GM11168 (cell line): ENCODE measurements around the gene VWA3A.
"Not testable (repeated sequence)": the region's sequence is repeated elsewhere in the genome, so short reads cannot be mapped to it uniquely, and the experiment has no call there.

ENCODE experiments used
- in situ Hi-C: fragments of 300-500 bp; cut with MboI; formaldehyde crosslinking; loops from one replicate; pipeline ENCODE4 v1.12.0; 2022; ENCODE audit warnings: low sequenced_read_pairs; ENCODE audit not compliant: unreplicated experiment

VWA3A gene

GRCh38 chr16:22130528-22130927 is 38.2 kb downstream of the VWA3A start:
- in situ Hi-C loops, result no loop called here

GRCh38 chr16:22132801-22133200 is 40.5 kb downstream of the VWA3A start:
- in situ Hi-C loops, result no loop called here

- in situ Hi-C loops, result no loop called here
Measured at GRCh38 chr16:22138482-22138881, 46.1 kb downstream of the VWA3A start.

DNA sequence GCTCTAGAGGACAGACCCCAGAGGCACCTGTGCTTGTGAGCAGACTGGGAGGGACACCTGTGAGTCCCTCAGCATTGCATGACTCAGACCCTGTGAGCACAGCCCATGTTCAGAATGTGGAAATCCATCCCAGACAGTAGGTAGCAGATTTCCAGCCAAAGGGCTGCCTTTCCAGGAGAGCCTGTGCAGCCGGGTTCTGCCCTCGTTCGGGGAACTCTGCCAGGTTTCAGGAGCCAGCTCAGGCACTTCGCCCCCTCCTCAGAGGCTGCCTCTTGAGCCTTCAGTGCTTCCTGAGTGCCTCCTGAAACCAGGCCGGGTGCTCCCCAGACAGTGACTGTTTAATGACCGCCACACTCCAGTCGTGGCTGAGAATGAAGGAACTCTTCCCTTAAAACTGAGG is 46.7 kb downstream of the VWA3A start:
- in situ Hi-C loops, result no loop called here

- in situ Hi-C loops, result no loop called here
Measured at GRCh38 chr16:22139732-22140131, 47.4 kb downstream of the VWA3A start.

DNA sequence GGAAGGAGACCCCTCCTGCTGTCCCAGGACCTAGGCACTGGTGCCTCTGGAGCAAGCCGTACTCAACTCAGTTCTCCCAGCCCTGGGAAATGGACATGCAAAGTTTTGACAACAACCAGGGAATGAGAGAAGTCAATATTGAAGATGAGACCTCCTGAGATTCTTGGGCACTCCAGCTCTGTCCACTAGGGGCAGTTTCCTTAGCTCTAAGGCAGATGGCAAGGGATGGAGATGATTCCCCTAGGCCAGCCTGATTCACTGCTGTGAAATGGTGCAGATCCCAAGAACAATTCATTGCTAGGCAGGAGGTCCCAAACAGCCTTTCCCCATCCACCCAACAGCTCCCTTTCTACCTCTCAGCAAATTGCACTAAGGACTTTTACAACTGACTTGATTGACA is 49.4 kb downstream of the VWA3A start:
- in situ Hi-C loops, result no loop called here

GRCh38 chr16:22144520-22144919 is 52.2 kb downstream of the VWA3A start:
- in situ Hi-C loops, result no loop called here

- in situ Hi-C loops, result no loop called here
Measured at GRCh38 chr16:22147853-22148252, 55.5 kb downstream of the VWA3A start.

DNA sequence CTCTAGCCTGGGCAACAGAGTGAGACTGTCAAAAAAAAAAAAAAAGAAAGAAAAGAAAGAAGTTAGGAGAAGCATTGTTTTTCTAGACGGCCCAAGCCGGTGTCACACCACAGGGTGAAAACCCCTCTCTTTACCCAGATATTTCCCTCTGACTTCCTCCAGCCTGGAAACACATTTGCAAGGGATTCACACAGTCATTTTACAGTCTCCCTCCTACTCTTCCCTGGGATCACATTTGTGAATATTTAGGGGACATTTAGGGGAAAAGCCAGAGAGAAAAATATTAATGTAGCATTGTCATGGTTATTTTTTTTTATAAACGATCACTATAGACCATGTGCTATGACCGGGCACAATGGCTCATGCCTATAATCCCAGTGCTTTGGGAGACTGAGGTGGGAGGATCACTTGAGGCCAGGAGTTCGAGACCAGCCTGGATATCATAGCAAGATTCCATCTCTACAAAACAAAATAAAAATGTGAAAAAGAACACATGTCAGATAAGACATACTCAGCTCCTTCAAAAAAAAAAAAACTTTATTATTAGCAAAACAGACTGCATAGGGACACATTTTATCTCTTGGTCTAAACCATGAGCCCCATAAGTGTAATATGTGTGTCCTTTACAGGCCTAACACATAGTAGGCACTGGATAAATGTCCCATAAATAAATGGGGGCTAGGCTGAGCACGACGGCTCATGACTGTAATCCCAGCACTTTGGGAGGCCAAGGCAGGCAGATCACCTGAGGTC is 59.1 kb downstream of the VWA3A start:
- in situ Hi-C loops, result no loop called here

DNA sequence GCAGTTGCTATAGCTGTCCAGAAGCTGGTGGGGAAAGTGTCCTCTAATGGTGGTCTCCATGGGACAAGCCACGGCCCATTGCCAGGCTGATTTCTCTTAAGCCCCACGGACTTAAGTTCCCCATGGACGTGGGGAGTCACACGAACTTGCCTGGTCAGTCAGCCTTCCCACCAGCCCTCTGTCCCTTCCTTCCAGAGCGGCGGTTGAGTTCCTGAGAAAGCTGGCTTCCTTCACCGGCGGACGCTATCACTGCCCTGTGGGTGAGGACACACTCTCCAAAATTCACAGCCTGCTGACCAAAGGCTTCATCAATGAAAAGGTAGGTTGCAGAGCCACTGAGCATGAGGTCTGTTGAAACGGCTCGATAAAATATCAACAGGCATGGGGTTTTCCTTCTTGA is 60.0 kb downstream of the VWA3A start:
- in situ Hi-C loops, result no loop called here

DNA sequence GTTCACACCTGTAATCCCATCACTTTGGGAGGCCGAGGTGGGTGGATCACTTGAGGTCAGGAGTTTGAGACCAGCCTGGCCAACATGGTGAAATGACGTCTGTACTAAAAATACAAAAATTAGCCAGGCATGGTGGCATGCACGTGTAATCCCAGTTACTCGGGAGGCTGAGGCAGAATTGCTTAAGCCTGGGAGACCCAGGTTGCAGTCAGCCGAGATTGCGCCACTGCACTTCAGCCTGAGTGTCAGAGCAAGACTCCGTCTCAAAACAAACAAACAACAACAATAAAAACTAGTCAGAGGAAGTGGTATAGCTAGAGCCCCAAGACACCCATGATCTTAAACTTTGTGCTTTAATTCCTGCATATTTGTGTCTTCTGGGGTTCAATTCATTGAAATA is 60.7 kb downstream of the VWA3A start:
- in situ Hi-C loops, result not testable (repeated sequence)

DNA sequence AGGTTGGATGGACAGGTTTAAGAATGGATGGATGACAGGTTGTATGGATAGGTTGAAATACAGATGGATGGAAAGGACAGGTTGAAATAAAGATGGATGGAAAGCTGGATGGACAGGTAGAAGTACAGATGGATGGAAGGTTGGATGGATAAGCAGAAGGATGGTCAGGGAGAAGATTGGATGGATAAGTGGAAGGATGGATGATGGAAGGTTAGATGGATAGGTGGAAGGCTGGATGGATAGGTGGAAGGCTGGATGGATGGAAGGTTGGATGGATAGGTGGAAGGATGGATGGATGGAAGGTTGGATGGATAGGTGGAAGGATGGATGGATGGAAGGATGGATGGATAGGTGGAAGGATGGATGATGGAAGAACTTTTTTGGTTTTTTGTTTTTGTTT is 69.1 kb downstream of the VWA3A start:
- in situ Hi-C loops, result no loop called here

GRCh38 chr16:22161999-22162655 is 69.8 kb downstream of the VWA3A start, which contains the start of gene SDR42E2:
Gene SDR42E2 (plus strand): TSS chr16:22162506. CDS start chr16:22165583, 3,077 bp downstream.
- in situ Hi-C loops, result no loop called here

- in situ Hi-C loops, result no loop called here
Measured at GRCh38 chr16:22162656-22163009, 70.3 kb downstream of the VWA3A start.

GRCh38 chr16:22163806-22164205 is 71.5 kb downstream of the VWA3A start:
- in situ Hi-C loops, result no loop called here

DNA sequence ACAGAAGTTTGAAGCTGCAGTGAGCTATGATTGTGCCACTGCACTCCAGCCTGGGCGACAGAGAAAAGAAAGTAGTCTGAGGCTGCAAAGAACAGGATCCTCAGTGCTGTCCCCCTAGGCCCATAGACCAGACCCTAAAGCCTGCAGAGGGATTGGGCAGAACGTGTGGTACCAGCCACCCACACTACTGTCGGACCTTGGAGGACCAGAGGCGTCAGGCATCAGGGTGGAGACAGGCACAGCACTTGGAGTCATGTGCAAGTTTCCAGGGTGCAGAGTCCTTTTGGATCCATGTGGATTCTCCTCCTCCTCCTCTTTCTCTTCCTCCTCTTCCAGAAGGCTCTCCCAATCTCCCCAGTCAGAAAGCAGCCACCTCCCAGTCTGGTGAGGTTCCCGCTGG is 72.1 kb downstream of the VWA3A start:
- in situ Hi-C loops, result no loop called here

DNA sequence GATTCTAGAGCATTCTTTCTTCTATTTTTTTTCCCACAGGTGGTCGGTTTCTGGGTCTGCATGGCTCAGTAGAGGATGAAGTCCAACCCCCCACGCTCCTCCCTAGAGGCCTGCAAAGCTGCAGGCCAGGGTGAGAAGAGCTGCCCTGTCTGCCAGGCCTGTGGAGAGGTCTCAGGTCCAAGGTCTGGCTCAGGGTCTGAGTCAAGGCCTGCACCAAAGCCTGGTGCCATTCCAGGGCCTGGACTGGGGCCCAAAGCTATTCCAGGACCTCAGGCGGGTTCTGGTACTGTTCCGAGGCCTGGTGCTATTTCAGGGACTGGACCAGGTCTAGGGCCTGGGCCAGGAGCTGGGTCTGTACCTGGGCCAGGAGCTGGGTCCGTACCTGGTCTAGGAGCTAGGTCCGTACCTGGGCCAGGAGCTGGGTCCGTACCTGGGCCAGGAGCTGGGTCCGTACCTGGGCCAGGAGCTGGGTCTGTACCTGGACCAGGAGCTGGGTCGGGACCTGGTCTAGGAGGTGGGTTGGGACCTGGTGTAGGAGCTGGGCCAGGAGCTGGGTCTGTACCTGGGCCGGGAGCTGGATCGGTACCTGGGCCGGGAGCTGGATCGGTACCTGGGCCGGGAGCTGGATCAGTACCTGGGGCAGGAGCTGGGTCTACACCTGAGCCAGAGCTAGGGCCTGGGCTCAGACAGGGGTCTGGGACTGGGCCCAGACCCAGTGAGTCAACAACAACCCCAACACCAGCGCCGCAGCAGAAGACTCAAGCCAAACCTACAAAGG is 73.4 kb downstream of the VWA3A start:
- in situ Hi-C loops, result no loop called here

- in situ Hi-C loops, result no loop called here
Measured at GRCh38 chr16:22171953-22172352, 79.6 kb downstream of the VWA3A start.

DNA sequence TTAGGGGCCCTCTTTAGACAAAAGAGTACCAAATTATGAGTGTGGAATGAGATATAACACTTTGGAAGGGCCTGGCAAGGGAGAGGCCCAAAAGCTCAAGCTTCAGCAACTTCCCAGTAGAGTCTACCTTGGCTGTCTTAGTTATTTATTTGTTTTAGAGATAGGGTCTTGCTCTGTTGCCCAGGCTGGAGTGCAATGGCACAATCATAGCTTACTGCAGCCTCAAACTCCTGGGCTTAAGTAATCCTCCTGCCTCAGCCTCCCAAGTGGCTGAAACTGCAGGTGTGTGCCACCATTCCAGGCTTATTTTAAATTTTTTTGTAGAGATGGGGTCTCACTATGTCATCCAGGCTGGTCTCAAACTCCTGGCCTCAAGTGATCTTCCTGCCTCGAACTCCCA is 80.3 kb downstream of the VWA3A start:
- in situ Hi-C loops, result not testable (repeated sequence)

GRCh38 chr16:22174642-22175041 is 82.3 kb downstream of the VWA3A start:
- in situ Hi-C loops, result no loop called here
